ENCODE data around the gene PALM.
"Not testable (repeated sequence)": the region's sequence is repeated elsewhere in the genome, so short reads cannot be mapped to it uniquely, and the experiment has no call there.

Gene PALM

GRCh38 chr19:678791-679388, 29.8 kb upstream of the PALM start:
- no peak for DNase-seq (ENCODE audit: low read depth)

GRCh38 chr19:679418-680286, 29.1 kb upstream of the PALM start:
- peak; percentile 84 for DNase-seq (ENCODE audit: low read depth)

GRCh38 chr19:680287-681028, 28.3 kb upstream of the PALM start:
- DNase-seq (ENCODE audit: low read depth) = peak; percentile 98

GRCh38 chr19:681029-682019, 27.4 kb upstream of the PALM start:
- DNase-seq (ENCODE audit: low read depth) = no peak

- no peak for DNase-seq (ENCODE audit: low read depth)
Measured at GRCh38 chr19:682678-683320, 25.9 kb upstream of the PALM start.

- no peak for DNase-seq (ENCODE audit: low read depth)
Measured at GRCh38 chr19:685454-685931, 23.2 kb upstream of the PALM start.

- DNase-seq (ENCODE audit: low read depth) = no peak
Measured at GRCh38 chr19:686589-687297, 22.0 kb upstream of the PALM start.

- DNase-seq (ENCODE audit: low read depth) = no peak
Measured at GRCh38 chr19:687569-688166, 21.1 kb upstream of the PALM start.

GRCh38 chr19:688214-688613, 20.5 kb upstream of the PALM start:
- DNase-seq (ENCODE audit: low read depth) = no peak

- DNase-seq (ENCODE audit: low read depth) = no peak
Measured at GRCh38 chr19:688992-689391, 19.7 kb upstream of the PALM start.

- no peak for DNase-seq (ENCODE audit: low read depth)
Measured at GRCh38 chr19:690203-690602, 18.5 kb upstream of the PALM start.

GRCh38 chr19:694481-695351, 14.0 kb upstream of the PALM start:
- no peak for DNase-seq (ENCODE audit: low read depth)

- DNase-seq (ENCODE audit: low read depth) = no peak
Measured at GRCh38 chr19:695352-695949, 13.3 kb upstream of the PALM start, which contains the start of gene PRSS57. Gene PRSS57, minus strand, starts transcription at chr19:695452. Its CDS starts 22 bp downstream, at chr19:695430.

GRCh38 chr19:698529-698928, 10.2 kb upstream of the PALM start:
- not testable (repeated sequence) for DNase-seq (ENCODE audit: low read depth)

- not testable (repeated sequence) for DNase-seq (ENCODE audit: low read depth)
Measured at GRCh38 chr19:699885-700284, 8.8 kb upstream of the PALM start.

- not testable (repeated sequence) for DNase-seq (ENCODE audit: low read depth)
Measured at GRCh38 chr19:702847-703246, 5.9 kb upstream of the PALM start.

GRCh38 chr19:703329-703650, 5.4 kb upstream of the PALM start:
- no peak for DNase-seq (ENCODE audit: low read depth)

GRCh38 chr19:703651-704446, 4.9 kb upstream of the PALM start:
- DNase-seq (ENCODE audit: low read depth) = peak; percentile 47

Measured in iris pigment epithelial cell (primary cell).